ENCODE results near the gene FSD1.
"Not testable (repeated sequence)": the region's sequence is repeated elsewhere in the genome, so short reads cannot be mapped to it uniquely, and the experiment has no call there.

Gene FSD1

GRCh38 chr19:4284974-4285373 lies 19.4 kb upstream of the FSD1 start:
- no peak for DNase-seq (ENCODE audit: low read depth)

- DNase-seq (ENCODE audit: low read depth), result not testable (repeated sequence)
Measured at GRCh38 chr19:4286141-4286540, 18.3 kb upstream of the FSD1 start.

GRCh38 chr19:4288091-4288777 lies 16.2 kb upstream of the FSD1 start:
- DNase-seq (ENCODE audit: low read depth), result no peak

- DNase-seq (ENCODE audit: low read depth), result no peak
Measured at GRCh38 chr19:4291184-4291732, 13.1 kb upstream of the FSD1 start.

GRCh38 chr19:4292515-4292914 lies 11.9 kb upstream of the FSD1 start:
- no peak for DNase-seq (ENCODE audit: low read depth)

- no peak for DNase-seq (ENCODE audit: low read depth)
Measured at GRCh38 chr19:4294389-4294788, 10.0 kb upstream of the FSD1 start.

GRCh38 chr19:4295972-4296771 lies 8.2 kb upstream of the FSD1 start:
- DNase-seq (ENCODE audit: low read depth), result no peak

- DNase-seq (ENCODE audit: low read depth), result no peak
Measured at GRCh38 chr19:4297901-4298809, 6.2 kb upstream of the FSD1 start.

GRCh38 chr19:4298810-4299550 lies 5.4 kb upstream of the FSD1 start:
- DNase-seq (ENCODE audit: low read depth), result no peak

GRCh38 chr19:4300589-4300988 lies 3.8 kb upstream of the FSD1 start:
- no peak for DNase-seq (ENCODE audit: low read depth)

- DNase-seq (ENCODE audit: low read depth), result no peak
Measured at GRCh38 chr19:4301590-4302242, 2.7 kb upstream of the FSD1 start.

GRCh38 chr19:4302243-4302640 lies 2.2 kb upstream of the FSD1 start, which contains the start of gene TMIGD2:
TSS of gene TMIGD2 (minus strand) at chr19:4302389. CDS start at chr19:4302385, 4 bp downstream.
- no peak for DNase-seq (ENCODE audit: low read depth)

- no peak for DNase-seq (ENCODE audit: low read depth)
Measured at GRCh38 chr19:4303819-4304537, 420 bp upstream of the FSD1 start.

- DNase-seq (ENCODE audit: low read depth), result no peak
Measured at GRCh38 chr19:4305257-4305612, 837 bp downstream of the FSD1 start.

GRCh38 chr19:4305659-4306058 lies 1.3 kb downstream of the FSD1 start:
- DNase-seq (ENCODE audit: low read depth), result no peak

- no peak for DNase-seq (ENCODE audit: low read depth)
Measured at GRCh38 chr19:4310247-4311121, 6.1 kb downstream of the FSD1 start.

GRCh38 chr19:4313847-4314490 lies 9.6 kb downstream of the FSD1 start:
- DNase-seq (ENCODE audit: low read depth), result no peak

GRCh38 chr19:4316956-4317355 lies 12.6 kb downstream of the FSD1 start:
- DNase-seq (ENCODE audit: low read depth), result no peak

- DNase-seq (ENCODE audit: low read depth), result no peak
Measured at GRCh38 chr19:4318460-4318859, 14.1 kb downstream of the FSD1 start.

Measured in activated T-helper 9 cell treated with anti-CD3 and anti-CD28 coated beads, Interleukin-2, amount 50 U/mL, for 16 hours (primary cell).